Measurements from ENCODE around the gene ICAM5.
"Not testable (repeated sequence)": the region's sequence is repeated elsewhere in the genome, so short reads cannot be mapped to it uniquely, and the experiment has no call there.

Gene ICAM5

GRCh38 chr19:10289836-10290356, at the start of gene ICAM5:
Gene ICAM5, plus strand, starts transcription at chr19:10289952. Its CDS starts 92 bp downstream, at chr19:10290044.
- DNase-seq = no peak

- DNase-seq = not testable (repeated sequence)
Observed at GRCh38 chr19:10241826-10242449, 47.8 kb upstream of the ICAM5 start.

GRCh38 chr19:10243606-10244005, 46.1 kb upstream of the ICAM5 start:
- no peak for DNase-seq

- DNase-seq = no peak
Observed at GRCh38 chr19:10245189-10245939, 44.4 kb upstream of the ICAM5 start.

- DNase-seq = no peak
Observed at GRCh38 chr19:10246511-10246910, 43.2 kb upstream of the ICAM5 start.

GRCh38 chr19:10251792-10252694, 37.7 kb upstream of the ICAM5 start, which contains the start of gene MRPL4:
Gene MRPL4, plus strand, starts transcription at chr19:10252214. Its CDS starts 40 bp downstream, at chr19:10252254.
- peak; percentile 99 for DNase-seq

- no peak for DNase-seq
Observed at GRCh38 chr19:10252707-10253106, 37.0 kb upstream of the ICAM5 start.

GRCh38 chr19:10254244-10254643, 35.5 kb upstream of the ICAM5 start:
- no peak for DNase-seq

- no peak for DNase-seq
Observed at GRCh38 chr19:10255358-10255757, 34.4 kb upstream of the ICAM5 start.

- DNase-seq = no peak
Observed at GRCh38 chr19:10256551-10256950, 33.2 kb upstream of the ICAM5 start.

GRCh38 chr19:10256970-10257615, 32.7 kb upstream of the ICAM5 start:
- DNase-seq = no peak

- DNase-seq = no peak
Observed at GRCh38 chr19:10258080-10258710, 31.6 kb upstream of the ICAM5 start.

- DNase-seq = peak; percentile 68 to 69
Observed at GRCh38 chr19:10259162-10259905, 30.4 kb upstream of the ICAM5 start.

GRCh38 chr19:10260141-10260584, 29.6 kb upstream of the ICAM5 start:
- DNase-seq = no peak

- no peak for DNase-seq
Observed at GRCh38 chr19:10262771-10263170, 27.0 kb upstream of the ICAM5 start.

GRCh38 chr19:10266706-10267105, 23.0 kb upstream of the ICAM5 start:
- DNase-seq = no peak

GRCh38 chr19:10268071-10268470, 21.7 kb upstream of the ICAM5 start:
- no peak for DNase-seq

GRCh38 chr19:10269333-10270179, 20.2 kb upstream of the ICAM5 start:
- DNase-seq = peak; percentile 42 to 79

GRCh38 chr19:10270180-10270615, 19.6 kb upstream of the ICAM5 start:
- peak; percentile 89 to 92 for DNase-seq
